ENCODE data around the gene CAMKMT.

Gene CAMKMT

DNA sequence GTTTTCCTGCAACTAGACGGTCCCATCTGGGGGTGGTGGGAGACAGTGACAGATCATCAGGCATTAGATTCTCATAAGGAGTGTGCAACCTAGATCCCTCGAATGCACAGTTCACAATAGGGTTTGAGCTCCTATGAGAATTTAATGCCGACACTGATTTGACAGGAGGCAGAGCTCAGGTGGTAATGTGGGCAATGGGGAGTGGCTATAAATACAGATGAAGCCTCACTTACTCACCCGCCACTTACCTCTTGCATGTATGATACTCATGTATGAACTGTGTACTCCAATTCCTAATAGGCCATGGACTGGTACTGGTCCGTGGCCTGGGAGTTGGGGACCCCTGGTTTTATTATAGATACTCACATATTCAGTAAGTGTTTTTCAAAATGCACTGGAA lies 457.3 kb downstream of the CAMKMT start:
- Histone ChIP-seq H3K36me3 (ENCODE audit: low read depth) (no peaks in the 10 kb centered on the region), H3K4me3 (ENCODE audit: severe bottlenecking) (no peak overlapping the region), H3K27ac (ENCODE audit: poor library complexity, severe bottlenecking) (no peak overlapping the region), H3K4me1 (ENCODE audit: insufficient read depth, poor library complexity, severe bottlenecking) (no peaks in the 10 kb centered on the region), H3K9me3 (ENCODE audit: severe bottlenecking) (no peaks in the 10 kb centered on the region), H3K27me3 (ENCODE audit: insufficient read depth, poor library complexity, severe bottlenecking) (peaks cover 2% of the 10 kb centered on the region)
- DNase-seq (ENCODE audit: low spot score) (no peak), ATAC-seq (ENCODE audit: low read depth) (no peak)
- TF ChIP-seq, protein P1, sequence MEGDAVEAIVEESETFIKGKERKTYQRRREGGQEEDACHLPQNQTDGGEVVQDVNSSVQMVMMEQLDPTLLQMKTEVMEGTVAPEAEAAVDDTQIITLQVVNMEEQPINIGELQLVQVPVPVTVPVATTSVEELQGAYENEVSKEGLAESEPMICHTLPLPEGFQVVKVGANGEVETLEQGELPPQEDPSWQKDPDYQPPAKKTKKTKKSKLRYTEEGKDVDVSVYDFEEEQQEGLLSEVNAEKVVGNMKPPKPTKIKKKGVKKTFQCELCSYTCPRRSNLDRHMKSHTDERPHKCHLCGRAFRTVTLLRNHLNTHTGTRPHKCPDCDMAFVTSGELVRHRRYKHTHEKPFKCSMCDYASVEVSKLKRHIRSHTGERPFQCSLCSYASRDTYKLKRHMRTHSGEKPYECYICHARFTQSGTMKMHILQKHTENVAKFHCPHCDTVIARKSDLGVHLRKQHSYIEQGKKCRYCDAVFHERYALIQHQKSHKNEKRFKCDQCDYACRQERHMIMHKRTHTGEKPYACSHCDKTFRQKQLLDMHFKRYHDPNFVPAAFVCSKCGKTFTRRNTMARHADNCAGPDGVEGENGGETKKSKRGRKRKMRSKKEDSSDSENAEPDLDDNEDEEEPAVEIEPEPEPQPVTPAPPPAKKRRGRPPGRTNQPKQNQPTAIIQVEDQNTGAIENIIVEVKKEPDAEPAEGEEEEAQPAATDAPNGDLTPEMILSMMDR (IDR thresholded peaks at IDR 0.05; ENCODE audit: poor library complexity, severe bottlenecking): no peak

DNA sequence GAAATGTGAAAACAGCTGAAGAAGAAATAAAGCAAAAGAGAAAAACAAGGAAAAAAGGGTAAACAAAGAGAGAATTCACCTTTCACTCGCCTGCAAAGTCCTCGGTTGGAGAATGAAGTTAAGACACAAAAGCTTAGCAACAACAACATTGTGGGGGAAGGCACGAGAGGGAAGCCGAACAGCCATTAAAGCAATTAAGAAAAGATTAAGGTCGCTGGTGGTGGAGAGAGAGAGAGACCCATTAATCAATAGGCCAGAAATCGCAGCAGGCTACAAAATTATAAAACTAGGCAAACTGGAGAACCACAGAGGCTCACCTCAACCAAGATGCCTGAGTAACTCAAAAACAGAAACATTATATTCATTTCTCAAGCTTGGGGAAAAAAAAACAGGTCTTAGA lies 459.8 kb downstream of the CAMKMT start:
- TF ChIP-seq, protein P1 (IDR thresholded peaks at IDR 0.05; ENCODE audit: poor library complexity, severe bottlenecking): no peak
- Histone ChIP-seq H3K4me3 (ENCODE audit: severe bottlenecking) (no peak overlapping the region), H3K36me3 (ENCODE audit: low read depth) (no peaks in the 10 kb centered on the region), H3K4me1 (ENCODE audit: insufficient read depth, poor library complexity, severe bottlenecking) (no peaks in the 10 kb centered on the region), H3K27ac (ENCODE audit: poor library complexity, severe bottlenecking) (no peak overlapping the region), H3K27me3 (ENCODE audit: insufficient read depth, poor library complexity, severe bottlenecking) (peaks cover 2% of the 10 kb centered on the region), H3K9me3 (ENCODE audit: severe bottlenecking) (no peaks in the 10 kb centered on the region)
- DNase-seq (ENCODE audit: low spot score) (no peak), ATAC-seq (ENCODE audit: low read depth) (no peak)

DNA sequence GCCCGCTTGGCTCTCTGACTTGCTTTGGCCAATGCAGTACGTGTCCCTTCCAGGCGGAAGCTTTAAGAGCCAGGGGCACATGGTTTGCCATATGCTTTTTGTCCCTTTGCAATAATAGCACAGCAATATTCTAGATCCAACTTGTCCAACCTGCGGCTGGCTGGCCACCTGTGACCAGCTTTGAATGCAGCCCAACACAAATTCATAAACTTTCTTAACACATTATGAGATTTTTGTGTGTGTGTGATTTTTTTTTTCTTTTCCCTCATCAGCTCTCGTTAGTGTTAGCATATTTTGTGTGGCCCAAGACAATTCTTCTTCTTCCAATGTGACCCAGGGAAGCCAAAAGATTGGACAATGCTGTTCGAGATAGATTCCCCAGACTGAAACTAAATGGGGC lies 460.4 kb downstream of the CAMKMT start:
- Histone ChIP-seq H3K36me3 (ENCODE audit: low read depth) (no peaks in the 10 kb centered on the region), H3K27me3 (ENCODE audit: insufficient read depth, poor library complexity, severe bottlenecking) (peaks cover 2% of the 10 kb centered on the region), H3K4me3 (ENCODE audit: severe bottlenecking) (no peak overlapping the region), H3K27ac (ENCODE audit: poor library complexity, severe bottlenecking) (no peak overlapping the region), H3K4me1 (ENCODE audit: insufficient read depth, poor library complexity, severe bottlenecking) (no peaks in the 10 kb centered on the region), H3K9me3 (ENCODE audit: severe bottlenecking) (no peaks in the 10 kb centered on the region)
- TF ChIP-seq, protein P1 (IDR thresholded peaks at IDR 0.05; ENCODE audit: poor library complexity, severe bottlenecking): no peak
- DNase-seq (ENCODE audit: low spot score) (no peak), ATAC-seq (ENCODE audit: low read depth) (no peak)

All from RWPE2 (cell line).